GM19023 (cell line): ENCODE results near the gene PMEPA1.

Experiments
- ATAC-seq: cut with Tn5 transposase; IDR thresholded peaks from one replicate; pipeline ENCODE4 v1.9.1; 2021; ENCODE audit warnings: mild to moderate bottlenecking, moderate library complexity; ENCODE audit not compliant: unreplicated experiment

The PMEPA1 gene

GRCh38 chr20:57737349-57737748 lies 27.5 kb upstream of the PMEPA1 start:
- ATAC-seq: no peak

DNA sequence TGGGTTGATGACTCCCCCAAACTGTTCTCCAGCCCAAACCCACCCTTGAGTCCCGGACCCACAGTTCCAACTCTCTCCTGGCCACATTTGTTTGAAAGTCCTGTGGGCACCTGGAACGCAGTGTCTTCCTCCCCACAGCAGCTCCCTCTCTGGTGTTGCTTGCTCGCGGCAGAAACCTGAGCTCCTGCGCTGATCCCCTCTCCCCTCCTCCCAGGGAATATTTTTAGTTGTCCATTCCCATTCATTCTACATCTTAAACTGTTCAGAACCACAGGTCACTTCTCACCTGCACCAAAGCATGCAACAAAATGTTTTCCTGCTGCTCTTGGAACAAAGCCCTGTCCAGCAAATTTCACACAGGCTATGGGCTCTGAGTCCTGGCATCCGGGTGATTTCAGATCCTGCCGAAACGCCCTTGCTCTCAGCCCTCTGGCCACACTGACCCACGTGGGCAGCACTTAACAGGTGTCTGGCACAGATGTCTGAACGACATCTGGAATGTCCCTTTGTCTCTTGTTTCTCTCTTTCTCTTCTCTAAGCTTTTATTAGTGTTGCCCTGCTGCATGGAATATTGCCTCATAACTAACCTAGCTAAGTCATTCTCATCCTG lies 27.0 kb upstream of the PMEPA1 start:
- no peak for ATAC-seq

- ATAC-seq: peak; percentile 55
Measured at GRCh38 chr20:57735831-57736737, 26.3 kb upstream of the PMEPA1 start.

DNA sequence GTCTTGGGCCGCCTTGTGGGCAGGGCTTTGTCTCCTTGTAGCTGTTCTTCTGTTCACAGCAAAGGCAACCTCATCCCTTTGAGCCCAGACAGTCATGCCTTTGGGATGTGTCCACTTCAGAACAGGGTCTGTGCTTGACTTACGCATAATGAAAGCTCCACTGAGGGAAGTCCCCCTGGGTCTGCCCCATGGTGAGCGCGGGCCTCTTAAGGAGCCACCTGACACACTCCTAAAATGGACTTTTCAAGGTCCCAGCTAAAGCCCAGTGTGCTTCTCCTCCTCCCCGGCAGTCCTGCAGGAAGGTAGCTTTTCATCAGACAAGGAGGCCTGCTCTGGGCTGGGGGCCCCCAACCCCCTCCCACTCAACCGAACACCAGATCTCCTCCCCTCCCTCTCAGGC lies 24.9 kb upstream of the PMEPA1 start:
- ATAC-seq: no peak

- no peak for ATAC-seq
Measured at GRCh38 chr20:57732226-57732625, 22.4 kb upstream of the PMEPA1 start.

DNA sequence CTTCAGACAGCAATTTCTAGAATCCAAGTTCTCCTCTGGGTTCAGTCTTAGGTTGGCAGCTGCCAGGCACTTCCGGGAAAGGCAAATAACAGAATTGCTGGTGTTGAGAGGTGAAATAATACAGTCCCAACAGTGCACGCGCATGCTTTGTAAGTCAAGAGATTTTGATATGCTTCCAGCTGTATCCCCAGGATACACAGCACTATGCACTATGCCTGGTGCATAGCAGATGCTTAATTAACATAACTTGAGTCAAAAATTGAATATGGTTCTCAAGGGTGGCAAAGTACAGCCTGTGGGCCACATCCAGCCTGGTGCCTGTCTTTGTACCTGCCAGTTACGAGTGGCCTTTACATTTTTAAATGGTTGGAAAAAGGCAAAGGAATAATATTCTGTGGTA lies 18.9 kb upstream of the PMEPA1 start:
- ATAC-seq: no peak

- no peak for ATAC-seq
Measured at GRCh38 chr20:57727863-57728262, 18.0 kb upstream of the PMEPA1 start.

GRCh38 chr20:57725636-57726035 lies 15.8 kb upstream of the PMEPA1 start:
- no peak for ATAC-seq

GRCh38 chr20:57724610-57725405 lies 15.0 kb upstream of the PMEPA1 start:
- no peak for ATAC-seq

DNA sequence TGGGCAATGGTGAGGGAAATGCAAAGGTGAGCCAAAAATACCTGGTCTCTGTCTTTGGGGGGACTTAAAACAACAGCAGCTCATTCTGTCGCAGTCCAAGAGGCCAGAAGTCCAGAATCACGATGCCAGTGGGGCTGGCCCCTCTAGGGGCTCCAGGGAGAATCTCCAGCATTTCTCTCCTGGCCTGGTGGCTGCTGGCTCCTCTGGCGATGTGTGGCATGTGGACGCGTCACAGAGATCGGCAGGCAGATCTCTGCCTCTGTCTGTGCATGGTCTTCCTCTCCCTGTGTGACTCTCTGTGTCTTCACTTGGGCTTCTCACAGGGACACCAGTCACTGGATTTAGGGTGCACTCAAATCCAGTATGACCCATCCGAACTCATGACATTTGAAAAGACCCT lies 14.0 kb upstream of the PMEPA1 start:
- ATAC-seq: no peak

- no peak for ATAC-seq
Measured at GRCh38 chr20:57719951-57720350, 10.1 kb upstream of the PMEPA1 start.

DNA sequence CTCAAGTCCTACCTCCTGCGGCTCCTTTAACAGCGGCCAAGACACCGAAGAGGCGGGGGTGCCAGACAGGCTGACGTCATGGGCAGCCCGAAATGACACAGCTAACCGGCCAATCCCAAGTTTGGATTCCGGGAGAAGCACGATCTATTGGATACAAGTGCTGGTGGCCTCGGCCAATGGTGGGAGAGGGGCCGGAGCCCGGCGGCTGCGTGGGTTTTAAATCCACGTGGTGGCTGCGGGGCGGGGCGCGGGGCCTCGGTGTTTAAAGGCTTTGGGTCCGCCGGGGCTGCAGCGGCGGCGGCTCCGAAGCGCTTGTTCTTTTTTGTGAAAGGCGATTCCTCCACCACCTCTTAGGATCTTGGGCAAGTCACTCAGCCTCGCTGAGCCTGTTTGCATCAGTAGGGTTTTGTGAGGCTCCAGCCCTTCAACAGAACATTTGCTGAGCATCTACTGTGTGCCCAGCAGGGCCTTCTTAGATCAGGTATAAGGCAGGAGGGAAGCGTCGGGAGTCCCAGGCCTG lies 8.7 kb upstream of the PMEPA1 start:
- ATAC-seq: peak; percentile 96

- ATAC-seq: no peak
Measured at GRCh38 chr20:57717797-57718196, 8.0 kb upstream of the PMEPA1 start.

DNA sequence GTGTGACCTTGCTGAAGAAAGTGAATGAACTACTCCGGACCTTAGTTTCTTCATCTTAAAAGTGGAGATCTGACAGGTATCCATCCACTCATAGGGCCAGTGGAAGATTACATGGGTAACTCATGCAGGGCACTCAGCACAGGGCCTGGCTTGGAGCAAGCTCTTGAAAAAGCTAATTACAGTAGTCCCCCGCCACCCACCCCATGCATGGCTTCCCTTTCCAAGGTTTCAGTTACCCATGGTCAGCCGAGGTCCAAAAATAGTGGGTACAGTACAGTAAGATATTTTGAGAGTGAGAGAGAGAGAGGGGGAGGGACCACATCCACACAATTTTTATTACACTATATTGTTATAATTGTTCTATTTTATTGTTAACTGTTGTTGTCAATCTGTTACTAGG lies 7.1 kb upstream of the PMEPA1 start:
- ATAC-seq: no peak

- no peak for ATAC-seq
Measured at GRCh38 chr20:57716202-57716601, 6.4 kb upstream of the PMEPA1 start.

DNA sequence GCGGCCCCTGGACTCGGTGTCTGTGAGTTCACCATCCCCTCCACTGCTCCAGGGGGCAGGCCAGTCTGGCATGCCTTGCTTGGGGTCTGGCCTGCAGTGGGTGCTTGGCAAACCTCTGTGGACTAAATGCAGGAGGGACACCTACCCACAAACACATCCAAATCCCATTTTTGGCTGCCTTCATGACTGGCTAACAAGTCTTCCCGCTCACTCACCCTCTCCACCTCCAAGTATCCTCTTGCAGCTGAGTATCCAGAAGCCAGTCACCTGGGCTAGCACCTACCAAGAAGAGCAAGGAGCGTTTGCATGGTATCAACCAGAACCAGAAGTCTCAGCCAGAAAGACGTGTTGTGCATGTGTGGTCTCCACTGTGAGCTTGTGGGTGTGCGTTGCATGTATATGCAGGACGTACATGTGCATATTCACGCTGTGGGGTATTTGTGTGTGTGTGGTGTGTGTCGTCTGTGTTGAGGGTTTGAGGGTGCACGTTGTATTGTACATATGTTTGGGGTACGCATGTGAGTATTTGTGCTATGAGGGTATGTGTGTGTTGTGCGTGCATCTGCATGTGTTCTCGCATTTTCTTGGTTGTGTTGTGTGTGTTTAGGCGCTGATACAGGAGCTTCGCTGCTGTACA lies 5.6 kb upstream of the PMEPA1 start:
- no peak for ATAC-seq

DNA sequence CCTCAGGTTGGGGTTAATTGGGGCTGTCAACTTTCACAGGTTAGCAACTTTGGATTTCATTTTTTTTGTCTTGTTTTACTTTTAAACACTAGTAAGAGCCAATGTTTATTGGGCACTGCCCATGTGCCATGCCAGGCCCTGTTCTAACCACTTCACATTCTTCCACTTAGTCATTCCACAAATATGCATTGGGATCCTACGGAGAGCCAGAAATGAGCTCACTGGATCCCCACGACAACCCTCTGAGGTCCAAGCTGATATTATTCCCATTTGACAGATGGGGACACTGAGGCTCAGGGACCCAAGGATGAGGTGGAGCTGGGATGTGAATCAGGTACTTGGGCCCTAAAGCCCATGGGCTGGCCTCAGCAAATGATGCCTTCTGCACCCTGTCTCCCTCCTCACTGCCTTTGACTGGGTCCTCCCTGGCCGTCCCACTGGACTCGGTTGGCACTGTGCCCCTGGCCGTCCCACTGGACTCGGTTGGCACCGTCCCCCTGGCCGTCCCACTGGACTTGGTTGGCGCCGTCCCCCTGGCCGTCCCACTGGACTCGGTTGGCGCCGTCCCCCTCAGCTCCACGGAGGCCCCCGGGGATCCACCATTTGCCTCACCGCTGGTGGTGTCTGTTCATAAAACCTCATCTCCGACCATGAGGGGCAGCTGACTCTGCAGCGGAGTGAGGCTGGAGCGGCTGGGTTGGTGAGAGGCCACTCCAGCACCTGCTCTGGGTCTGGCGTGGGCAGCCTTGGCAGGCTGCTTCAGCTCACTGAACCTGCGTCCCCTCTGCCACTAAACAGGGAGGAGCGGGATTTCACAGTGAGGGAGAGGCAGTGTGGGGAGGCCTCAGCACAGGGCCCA lies 4.8 kb upstream of the PMEPA1 start:
- no peak for ATAC-seq

DNA sequence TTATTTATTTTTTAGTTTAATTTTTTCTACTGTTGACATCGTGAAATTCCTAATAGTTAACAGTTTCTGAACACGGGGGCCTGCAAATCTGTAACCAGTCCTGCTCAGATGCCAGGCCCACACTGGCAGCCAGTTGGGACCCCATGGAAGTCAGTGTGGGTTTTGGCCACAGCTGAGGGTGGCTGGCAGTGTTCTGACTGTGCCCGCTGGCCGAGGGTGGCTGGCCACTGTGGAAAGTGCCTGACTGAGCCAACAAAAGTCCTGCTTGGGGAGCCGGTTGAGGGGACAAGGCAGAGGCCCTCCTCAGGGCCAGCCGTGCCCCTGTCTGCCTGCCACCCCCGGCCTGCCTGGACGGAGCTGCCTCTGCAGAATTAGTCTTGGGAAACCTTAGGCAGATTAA lies 4.1 kb upstream of the PMEPA1 start:
- no peak for ATAC-seq

DNA sequence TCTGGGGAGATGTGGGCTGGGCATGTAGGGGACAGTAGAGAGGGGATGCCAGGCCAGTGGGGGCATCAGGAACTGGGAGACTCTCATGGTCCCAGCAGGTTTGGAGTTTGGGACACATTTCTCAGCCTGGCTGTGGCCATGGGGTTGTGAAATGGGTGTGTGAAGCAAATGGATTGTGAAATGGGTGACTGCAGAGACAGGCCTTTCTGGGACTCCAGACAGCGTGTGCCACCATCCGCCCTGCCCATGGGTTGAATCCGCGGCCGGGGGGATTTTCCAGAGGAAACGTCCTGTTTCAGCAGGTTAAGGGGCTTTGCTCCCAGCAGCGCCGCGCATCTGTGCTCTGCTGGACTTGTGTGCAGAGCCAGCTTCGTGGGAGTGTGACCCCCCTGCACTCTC lies 3.7 kb upstream of the PMEPA1 start:
- no peak for ATAC-seq
